Loucy (cell line): ENCODE data around the gene SON.

Experiments
- H2AFZ ChIP-seq: fragments of 200-600 bp; sonication (generic); 2 replicates; pipeline ENCODE4 v1.6.0; 2016; ENCODE audit warnings: antibody characterized with exemption, mild to moderate bottlenecking, low read length, moderate library complexity
- H3F3A ChIP-seq: fragments of 200-600 bp; 2 replicates; pipeline ENCODE4 v1.6.0; 2016; ENCODE audit warnings: antibody characterized with exemption, low read depth, mild to moderate bottlenecking
- H3K27me3 ChIP-seq: fragments of 200-600 bp; sonication (generic); 2 replicates; pipeline ENCODE4 v1.6.1; 2014; ENCODE audit warnings: low read length, mild to moderate bottlenecking; ENCODE audit not compliant: insufficient read depth, poor library complexity, severe bottlenecking
- H3K36me3 ChIP-seq: fragments of 200-600 bp; sonication (generic); 2 replicates; pipeline ENCODE4 v1.6.1; 2016; ENCODE audit warnings: low read length; ENCODE audit not compliant: insufficient read depth
- H3K4me1 ChIP-seq: fragments of 200-600 bp; sonication (generic); 2 replicates; pipeline ENCODE4 v1.5.1; 2014; ENCODE audit warnings: low read length, mild to moderate bottlenecking; ENCODE audit not compliant: insufficient read depth, poor library complexity, severe bottlenecking
- H3K4me2 ChIP-seq: fragments of 200-600 bp; sonication (generic); 2 replicates; pipeline ENCODE4 v1.6.0; 2014; ENCODE audit warnings: antibody characterized with exemption, low read length, low read depth, mild to moderate bottlenecking; ENCODE audit not compliant: poor library complexity, severe bottlenecking
- H3K4me3 ChIP-seq: fragments of 200-600 bp; sonication (generic); 2 replicates; pipeline ENCODE4 v1.5.1; 2014; ENCODE audit warnings: low read length, mild to moderate bottlenecking, mixed read lengths; ENCODE audit not compliant: poor library complexity, severe bottlenecking
- H3K79me2 ChIP-seq: fragments of 200-600 bp; sonication (generic); 2 replicates; pipeline ENCODE4 v1.6.1; 2014; ENCODE audit warnings: low read length; ENCODE audit not compliant: insufficient read depth
- H3K9ac ChIP-seq: fragments of 200-600 bp; sonication (generic); 2 replicates; pipeline ENCODE4 v1.6.0; 2014; ENCODE audit warnings: mild to moderate bottlenecking, low read depth, low read length, moderate library complexity; ENCODE audit not compliant: poor library complexity, severe bottlenecking
- H3K9me2 ChIP-seq: fragments of 200-600 bp; sonication (generic); replicated peaks from 2 replicates; pipeline ENCODE4 v1.6.1; 2016; ENCODE audit warnings: low read depth, low read length, mixed read lengths
- H3K9me3 ChIP-seq: fragments of 200-600 bp; sonication (generic); 2 replicates; pipeline ENCODE4 v1.6.1; 2014; ENCODE audit warnings: mild to moderate bottlenecking, antibody characterized with exemption, low read length, low read depth; ENCODE audit not compliant: insufficient read depth
- H4K20me1 ChIP-seq: fragments of 200-600 bp; sonication (generic); 2 replicates; pipeline ENCODE4 v1.6.0; 2014; ENCODE audit warnings: antibody characterized with exemption, low read length, mild to moderate bottlenecking; ENCODE audit not compliant: insufficient read depth, poor library complexity, severe bottlenecking
- CTCF ChIP-seq: fragments of 200-600 bp; sonication (generic); conservative IDR thresholded peaks from 2 replicates; pipeline ENCODE4 v1.5.1; 2014; ENCODE audit warnings: mild to moderate bottlenecking, antibody characterized with exemption, low read length
- EZH2phosphoT487 ChIP-seq: fragments of 200-600 bp; IDR thresholded peaks from 2 replicates; pipeline ENCODE4 v1.6.1; 2018; ENCODE audit warnings: antibody characterized with exemption, mild to moderate bottlenecking, moderate library complexity, borderline replicate concordance

Gene SON

GRCh38 chr21:33558777-33559421, 16.1 kb downstream of the SON start:
- Histone ChIP-seq H3K27me3 (no peaks in the 10 kb centered on the region), H3F3A (no peaks in the 10 kb centered on the region; the same call in 1 of the 2 replicates), H3K79me2 (peaks cover 94% of the 10 kb centered on the region), H4K20me1 (peaks cover 91% of the 10 kb centered on the region), H3K9me2 (no peaks in the 10 kb centered on the region), H3K36me3 (peaks cover 93% of the 10 kb centered on the region), H3K9ac (no peak overlapping the region), H3K4me2 (no peak overlapping the region), H2AFZ (no peak overlapping the region), H3K4me3 (no peak overlapping the region), H3K4me1 (peaks cover 30% of the 10 kb centered on the region), H3K9me3 (no peaks in the 10 kb centered on the region)
- TF ChIP-seq CTCF (no peak), EZH2phosphoT487 (no peak)

DNA sequence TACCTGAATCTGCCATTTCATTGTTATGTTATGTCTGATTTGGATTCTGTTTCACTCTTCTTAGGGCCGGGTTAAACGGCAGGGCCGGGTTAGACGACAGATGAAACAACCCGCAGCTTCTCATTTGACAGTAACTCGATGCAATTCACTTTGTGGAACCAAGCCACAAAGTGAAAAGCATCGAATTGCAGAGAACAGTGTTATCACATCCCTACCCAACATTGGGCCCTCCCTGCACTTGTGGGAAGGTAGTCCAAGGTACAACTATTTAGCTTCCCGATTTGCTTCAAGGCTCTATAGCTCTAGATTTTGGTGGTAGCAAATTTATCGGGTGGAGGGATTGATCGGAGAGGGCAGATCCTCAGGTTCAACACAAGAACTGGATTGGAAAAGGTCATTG, 17.0 kb downstream of the SON start:
- Histone ChIP-seq H3K9me2 (no peaks in the 10 kb centered on the region), H3K9ac (no peak overlapping the region), H3K4me3 (no peak overlapping the region), H2AFZ (no peak overlapping the region), H4K20me1 (peaks cover 82% of the 10 kb centered on the region), H3K79me2 (peaks cover 92% of the 10 kb centered on the region), H3K4me1 (peaks cover 21% of the 10 kb centered on the region), H3K9me3 (no peaks in the 10 kb centered on the region), H3K27me3 (no peaks in the 10 kb centered on the region), H3K4me2 (no peak overlapping the region), H3K36me3 (peaks cover 90% of the 10 kb centered on the region), H3F3A (no peaks in the 10 kb centered on the region; the same call in 1 of the 2 replicates)
- TF ChIP-seq EZH2phosphoT487, result no peak

DNA sequence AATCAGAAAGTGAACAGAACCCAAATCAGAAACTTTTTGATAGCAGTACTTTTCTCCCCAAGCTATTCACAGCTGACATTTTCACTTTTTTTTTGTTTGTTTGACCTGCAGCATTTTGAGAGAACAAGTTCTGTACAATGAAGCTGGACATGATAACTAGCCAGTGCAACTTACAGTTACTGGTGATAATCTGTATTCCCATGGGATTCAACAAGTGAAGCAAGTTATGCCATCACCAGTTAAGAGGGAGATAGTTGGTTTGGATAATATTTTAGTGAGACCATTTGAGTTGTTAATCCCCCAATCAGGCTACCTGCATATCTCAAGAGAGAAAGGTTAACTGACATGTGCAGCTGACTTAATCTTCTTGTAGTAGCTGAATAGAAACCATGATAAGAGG, 18.1 kb downstream of the SON start:
- Histone ChIP-seq H3F3A (no peaks in the 10 kb centered on the region; the same call in 1 of the 2 replicates), H3K9me3 (no peaks in the 10 kb centered on the region), H3K4me3 (no peak overlapping the region), H3K36me3 (peaks cover 81% of the 10 kb centered on the region), H2AFZ (no peak overlapping the region), H3K9ac (no peak overlapping the region), H3K4me1 (peaks cover 12% of the 10 kb centered on the region), H3K79me2 (peaks cover 86% of the 10 kb centered on the region), H3K27me3 (no peaks in the 10 kb centered on the region), H3K4me2 (no peak overlapping the region), H3K9me2 (no peaks in the 10 kb centered on the region), H4K20me1 (peaks cover 72% of the 10 kb centered on the region)
- TF ChIP-seq CTCF (no peak), EZH2phosphoT487 (no peak)

DNA sequence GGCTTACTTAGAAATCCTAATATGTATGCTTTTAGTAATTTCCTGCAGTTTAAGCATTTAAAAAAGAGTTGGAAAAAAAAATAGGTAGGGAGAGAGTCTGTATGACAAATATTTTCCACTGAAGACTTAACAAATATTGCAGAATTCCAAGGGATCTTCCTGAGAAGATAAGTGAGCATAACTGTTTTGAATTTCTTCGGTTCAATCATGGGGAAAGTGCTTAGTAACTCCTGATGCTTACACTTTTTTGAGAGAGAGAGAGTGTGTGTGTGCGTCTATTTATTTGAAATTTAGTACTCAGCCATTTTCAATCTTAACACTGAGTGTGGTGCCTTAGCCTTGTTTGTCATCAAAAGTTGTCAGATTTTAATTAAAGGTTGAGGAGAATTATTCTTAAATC, 18.5 kb downstream of the SON start:
- H2AFZ ChIP-seq, result no peak overlapping the region
- peaks cover 10% of the 10 kb centered on the region for H3K4me1 ChIP-seq
- H4K20me1 ChIP-seq, result peaks cover 68% of the 10 kb centered on the region
- no peaks in the 10 kb centered on the region; the same call in 1 of the 2 replicates for H3F3A ChIP-seq
- H3K79me2 ChIP-seq, result peaks cover 82% of the 10 kb centered on the region
- H3K27me3 ChIP-seq, result no peaks in the 10 kb centered on the region
- no peak overlapping the region for H3K9ac ChIP-seq
- H3K9me3 ChIP-seq, result no peaks in the 10 kb centered on the region
- H3K9me2 ChIP-seq, result no peaks in the 10 kb centered on the region
- H3K36me3 ChIP-seq, result peaks cover 78% of the 10 kb centered on the region
- TF ChIP-seq EZH2phosphoT487 (no peak), CTCF (no peak)
- no peak overlapping the region for H3K4me3 ChIP-seq
- H3K4me2 ChIP-seq, result no peak overlapping the region
